Left renal cortex interstitium (tissue), 4 donors: Measurements from ENCODE around the gene UTP11. TPM values are rescaled to one million over a fixed set of nuclear protein-coding genes. Genes with fewer than 3 reads are reported as not detected.
"Not testable (repeated sequence)": the region's sequence is repeated elsewhere in the genome, so short reads cannot be mapped to it uniquely, and the experiment has no call there.

Experiments
- DNase-seq, 4 donors: peaks; one replicate each; pipeline ENCODE4 v3.0.0-alpha.2; 2013; ENCODE audit warnings: low read depth in 4 of 4, low spot score in 2 of 4, missing footprints in 1 of 4
- polyA plus RNA-seq, 4 donors: library from polyadenylated mRNA; unstranded; fragments of 120-200 nt; gene quantifications; one replicate each; pipeline ENCODE4 v1.2.1, GENCODE V29; 2013; ENCODE audit not compliant: insufficient read length in 4 of 4

The UTP11 gene
- 10 to 100 TPM; 36.9 to 43.1 (median 42.3) TPM for polyA plus RNA-seq

GRCh38 chr1:38012363-38013226 lies at the start of gene UTP11:
TSS of gene UTP11 (plus strand) at chr1:38012734. CDS start at chr1:38012803, 69 bp downstream.
- DNase-seq = peak; percentile 95 to 97 (median 96)

- not testable (repeated sequence) for DNase-seq
Observed at GRCh38 chr1:37964106-37964505, 48.4 kb upstream of the UTP11 start.

GRCh38 chr1:37965301-37965700 lies 47.2 kb upstream of the UTP11 start:
- DNase-seq = no peak

- not testable (repeated sequence) for DNase-seq
Observed at GRCh38 chr1:37973684-37974083, 38.9 kb upstream of the UTP11 start.

- no peak for DNase-seq
Observed at GRCh38 chr1:37974567-37974966, 38.0 kb upstream of the UTP11 start.

- peak in 1 of 4 donors; percentile 28 for DNase-seq
Observed at GRCh38 chr1:37975083-37975482, 37.5 kb upstream of the UTP11 start.

- no peak for DNase-seq
Observed at GRCh38 chr1:37978541-37978940, 34.0 kb upstream of the UTP11 start.

- no peak for DNase-seq
Observed at GRCh38 chr1:37983546-37983945, 29.0 kb upstream of the UTP11 start.

GRCh38 chr1:37987679-37988078 lies 24.9 kb upstream of the UTP11 start:
- no peak for DNase-seq

- no peak for DNase-seq
Observed at GRCh38 chr1:37989361-37989930, 23.1 kb upstream of the UTP11 start.

GRCh38 chr1:37994886-37995566 lies 17.5 kb upstream of the UTP11 start:
- DNase-seq = no peak

GRCh38 chr1:37995751-37996345 lies 16.7 kb upstream of the UTP11 start:
- DNase-seq = peak in 1 of 4 donors; percentile 72

- no peak for DNase-seq
Observed at GRCh38 chr1:37997256-37998088, 15.1 kb upstream of the UTP11 start.

GRCh38 chr1:37998089-37998808 lies 14.3 kb upstream of the UTP11 start:
- DNase-seq = no peak

- DNase-seq = no peak
Observed at GRCh38 chr1:37998913-37999429, 13.6 kb upstream of the UTP11 start.

- peak in 1 of 4 donors; percentile 65 for DNase-seq
Observed at GRCh38 chr1:37999430-38000232, 12.9 kb upstream of the UTP11 start.

- DNase-seq = no peak
Observed at GRCh38 chr1:38000233-38000528, 12.4 kb upstream of the UTP11 start.
